ENCODE data around the gene VEZT.

Gene VEZT

DNA sequence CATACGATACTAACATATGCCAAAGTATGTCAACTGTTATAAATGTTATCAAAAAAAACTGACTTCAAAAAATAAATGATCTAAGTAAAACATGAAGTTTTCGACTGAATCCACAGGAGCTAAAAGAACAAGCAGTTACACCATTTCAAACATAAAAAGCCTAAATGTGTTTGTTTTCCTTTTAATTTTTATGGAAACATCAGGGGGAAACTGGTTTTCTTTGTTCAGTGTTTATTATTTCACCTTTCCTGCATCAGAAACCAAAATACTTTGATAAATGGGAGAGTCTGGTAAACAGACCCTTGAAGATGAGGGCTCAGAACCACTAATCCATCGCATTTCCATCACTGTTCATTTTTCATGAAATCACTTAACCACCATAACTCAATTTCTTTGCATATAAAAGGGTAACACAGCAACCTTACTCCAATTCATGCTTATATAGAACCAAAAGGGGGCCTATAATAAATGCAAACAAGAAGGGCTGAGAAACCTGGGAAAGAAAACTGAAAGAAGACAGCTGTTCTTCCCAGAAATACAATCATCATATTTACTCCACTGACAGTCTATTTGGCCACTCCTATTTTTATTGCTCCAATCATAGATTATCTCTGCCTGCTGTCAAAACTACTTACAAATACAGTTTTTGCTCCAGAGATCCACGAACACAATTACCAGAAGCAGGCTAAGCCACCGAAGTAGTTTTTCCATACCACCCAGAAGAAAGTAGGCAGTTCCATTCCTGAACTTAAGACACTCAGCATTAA, 17.3 kb upstream of the VEZT start:
- DNase-seq: no peak

DNA sequence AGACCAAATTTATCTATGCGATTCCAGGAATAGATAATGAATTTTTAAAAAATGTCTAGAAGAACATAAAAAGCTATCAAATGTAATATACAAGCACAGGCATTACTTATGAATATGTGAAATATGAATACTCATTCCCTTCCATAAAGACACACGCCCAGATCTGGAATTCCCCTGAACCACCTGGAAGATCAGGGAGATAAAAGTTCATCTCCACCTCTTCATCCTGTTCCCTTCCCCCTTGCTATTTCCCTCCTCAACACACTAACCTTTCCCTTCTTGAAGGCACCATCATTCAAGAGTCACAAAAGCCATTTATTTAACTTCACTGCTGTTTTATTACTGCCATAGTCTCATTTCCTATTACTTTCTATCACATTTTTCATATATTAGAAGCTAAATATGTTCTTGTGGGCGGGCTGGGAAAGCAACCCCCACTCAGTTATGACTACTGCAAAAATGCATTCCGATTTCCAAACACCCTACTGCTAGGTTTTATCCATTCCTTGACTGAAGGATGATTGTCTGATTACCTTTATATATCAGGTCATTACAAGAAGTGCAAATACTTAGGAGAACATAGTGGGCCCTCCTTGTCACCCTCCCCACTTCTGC, 16.4 kb upstream of the VEZT start:
- no peak for DNase-seq

DNA sequence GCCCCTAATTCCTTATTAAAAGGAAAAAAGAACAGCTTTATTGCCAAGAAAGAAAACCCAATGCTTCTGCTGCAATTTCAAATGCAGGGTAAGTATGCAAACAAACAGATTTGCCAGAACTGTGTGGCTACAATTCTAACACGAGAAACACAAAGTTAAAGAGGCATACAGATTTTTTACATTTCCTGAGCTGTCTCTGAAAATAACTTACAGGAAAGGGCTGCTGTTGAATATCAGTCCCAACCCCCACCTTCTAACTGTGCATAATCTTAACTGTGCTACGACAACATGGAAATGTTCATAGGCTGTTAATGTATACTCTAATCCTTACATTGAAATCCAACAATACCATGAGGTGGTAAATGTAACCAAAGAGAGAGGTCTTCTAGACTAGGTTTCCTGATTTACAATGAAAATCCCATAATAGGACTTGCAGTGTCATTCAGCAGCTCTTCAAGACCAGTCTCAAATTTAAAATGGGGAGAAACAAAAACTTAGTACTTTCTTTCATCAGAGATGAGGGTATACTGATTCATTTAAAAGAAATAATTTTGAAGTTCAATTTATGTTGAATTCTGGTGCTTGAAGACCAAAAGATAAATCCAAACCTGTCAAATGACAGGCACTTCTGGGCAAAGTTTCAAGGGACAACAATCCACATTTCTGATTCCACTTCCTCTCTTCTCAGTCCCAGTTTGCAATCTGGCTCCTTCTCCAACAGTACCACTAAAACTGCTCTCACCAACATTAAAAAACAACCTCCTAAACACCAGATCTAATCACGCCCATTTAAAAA, 14.7 kb upstream of the VEZT start:
- DNase-seq: no peak

DNA sequence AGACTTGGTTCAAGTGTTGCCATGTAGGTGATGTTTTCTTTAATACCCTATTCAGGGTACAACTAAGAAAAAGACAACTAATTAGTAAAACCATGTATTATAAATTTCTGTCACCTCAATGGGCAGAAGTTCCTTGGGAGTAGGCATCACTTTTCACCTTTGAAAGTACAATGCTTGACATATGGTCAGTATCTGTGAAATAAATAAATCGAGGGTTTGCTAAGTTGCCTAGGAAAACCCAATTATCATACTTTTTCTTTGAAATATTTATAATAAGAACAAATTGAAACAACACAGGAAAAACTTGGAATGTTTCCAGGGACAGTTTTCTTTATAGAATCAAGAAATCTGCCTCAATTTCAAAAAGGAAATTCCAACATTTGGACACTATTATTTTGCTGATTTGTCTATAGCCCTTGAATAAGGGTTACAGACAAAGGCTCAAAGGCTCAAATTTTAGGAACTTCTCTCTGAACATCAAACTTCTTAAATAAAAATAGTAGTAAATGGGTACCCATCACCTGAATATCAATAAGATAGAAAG, 14.0 kb upstream of the VEZT start:
- no peak for DNase-seq

DNA sequence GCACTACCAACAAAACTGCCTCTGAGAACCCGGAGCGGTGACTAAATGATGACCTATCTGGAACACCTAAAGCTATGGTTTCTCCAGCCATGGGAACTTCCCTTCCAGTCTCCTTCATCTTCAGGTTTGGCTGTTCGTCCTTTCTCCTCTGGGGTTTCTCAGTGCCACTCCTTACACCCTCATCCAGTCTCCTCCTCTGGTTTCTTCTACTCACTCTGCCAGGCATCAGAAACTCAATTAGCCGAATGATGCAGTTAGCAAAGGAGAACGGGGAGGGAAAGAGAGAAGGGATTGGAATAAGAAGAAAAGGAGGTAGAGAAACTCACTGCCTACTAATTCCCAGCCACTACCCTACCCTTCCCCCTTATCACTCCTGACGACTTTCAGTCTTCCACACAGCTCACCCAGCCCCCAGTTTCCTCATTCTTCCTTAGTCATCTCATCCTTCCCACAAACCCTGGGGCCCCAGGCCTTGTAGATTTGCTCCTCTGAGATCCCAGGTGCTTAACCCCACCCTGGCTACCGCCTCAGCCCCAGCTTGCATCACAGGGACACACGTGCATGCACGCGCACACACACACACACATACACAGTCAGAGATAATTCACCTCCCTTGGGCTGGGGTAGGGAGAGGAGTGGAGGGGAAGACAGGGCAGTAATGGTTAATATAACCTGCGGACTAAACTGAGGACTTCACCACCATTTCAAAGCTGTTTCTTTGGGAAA, 13.3 kb upstream of the VEZT start:
- peak in 1 of 56 donors; percentile 29 for DNase-seq

DNA sequence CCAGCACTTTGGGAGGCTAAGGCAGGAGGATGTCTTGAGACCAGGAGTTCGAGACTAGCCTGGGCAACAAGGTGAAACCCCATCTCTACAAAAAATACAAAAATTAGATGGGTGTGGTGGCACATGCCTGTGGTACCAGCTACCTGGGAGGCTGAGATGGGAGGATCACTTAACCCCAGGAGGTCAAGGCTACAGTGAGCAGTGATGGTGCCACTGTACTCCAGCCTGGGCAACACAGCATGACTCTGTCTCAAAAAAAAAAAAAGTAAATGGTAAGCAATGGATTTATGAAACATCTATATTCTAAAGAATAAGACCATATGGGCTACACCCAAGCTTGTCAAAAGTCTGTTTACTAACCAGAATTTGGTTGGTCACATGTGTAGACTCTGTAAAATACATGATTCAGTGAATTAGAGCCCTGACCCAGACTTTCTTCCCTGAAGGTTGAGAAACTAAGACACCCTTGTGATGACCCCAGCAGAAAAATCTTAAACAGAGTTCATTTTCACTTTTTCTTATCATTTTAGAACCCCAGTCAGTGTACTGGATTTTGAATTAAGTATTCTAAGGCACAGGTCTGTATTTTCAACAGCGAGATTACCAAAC, 12.5 kb upstream of the VEZT start:
- no peak for DNase-seq

DNA sequence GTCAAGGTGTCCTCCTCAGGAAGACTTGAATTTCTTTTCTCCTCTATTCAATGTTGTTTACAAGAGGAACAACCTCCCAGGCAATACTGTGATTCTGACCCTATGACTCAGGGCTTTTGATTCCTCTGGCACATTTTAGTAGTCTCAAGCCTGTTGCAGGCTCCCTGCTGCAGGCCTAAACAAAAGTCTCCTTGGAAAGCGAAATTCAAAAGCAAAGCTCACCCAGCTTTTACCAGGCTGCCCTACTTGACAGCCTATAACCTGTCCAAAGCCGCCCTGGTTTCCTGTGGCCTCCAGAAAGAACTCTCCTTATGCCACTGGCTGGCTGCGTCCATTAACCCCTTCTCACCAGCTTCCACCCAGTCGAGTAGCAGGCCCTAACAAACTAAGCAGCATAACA, 11.9 kb upstream of the VEZT start:
- DNase-seq: peak in 38 of 56 donors; percentile 5 to 65 (median 21)

DNA sequence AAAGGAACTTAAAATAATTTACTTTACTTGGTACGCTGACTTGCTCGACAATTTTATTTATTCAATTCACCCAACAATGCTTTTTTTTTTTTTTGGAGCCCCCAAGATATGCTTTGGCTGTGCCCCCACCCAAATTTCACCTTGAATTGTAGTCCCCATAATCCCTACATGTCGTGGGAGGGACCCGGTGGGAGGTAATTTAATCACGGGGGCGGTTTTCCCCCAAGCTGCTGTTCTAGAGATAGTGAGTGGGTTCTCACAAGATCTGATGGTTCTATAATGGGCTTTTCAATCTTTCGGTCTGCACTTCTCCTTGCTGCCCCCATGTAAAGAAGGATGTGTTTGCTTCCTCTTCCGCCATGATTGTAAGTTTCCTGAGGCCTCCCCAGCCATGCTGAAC, 10.7 kb upstream of the VEZT start:
- DNase-seq: no peak

DNA sequence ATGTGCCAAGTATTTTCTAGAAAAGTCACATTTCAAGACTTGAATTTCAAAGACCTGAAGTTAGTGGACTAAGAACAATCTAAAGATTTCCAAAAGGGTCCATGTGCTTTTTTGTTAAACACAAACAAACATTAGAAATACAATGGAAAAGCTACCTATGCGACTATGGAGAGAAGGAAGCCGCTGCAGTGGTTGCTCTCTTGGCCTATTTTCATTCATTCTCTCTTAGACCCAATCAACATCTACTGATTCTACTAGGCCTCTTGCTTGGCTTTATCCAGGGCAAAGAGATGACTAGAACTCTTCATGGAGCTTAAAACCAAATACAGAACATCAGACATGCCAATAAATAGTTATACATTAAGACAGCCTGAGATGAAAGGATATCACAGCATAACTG, 10.2 kb upstream of the VEZT start:
- DNase-seq: no peak

DNA sequence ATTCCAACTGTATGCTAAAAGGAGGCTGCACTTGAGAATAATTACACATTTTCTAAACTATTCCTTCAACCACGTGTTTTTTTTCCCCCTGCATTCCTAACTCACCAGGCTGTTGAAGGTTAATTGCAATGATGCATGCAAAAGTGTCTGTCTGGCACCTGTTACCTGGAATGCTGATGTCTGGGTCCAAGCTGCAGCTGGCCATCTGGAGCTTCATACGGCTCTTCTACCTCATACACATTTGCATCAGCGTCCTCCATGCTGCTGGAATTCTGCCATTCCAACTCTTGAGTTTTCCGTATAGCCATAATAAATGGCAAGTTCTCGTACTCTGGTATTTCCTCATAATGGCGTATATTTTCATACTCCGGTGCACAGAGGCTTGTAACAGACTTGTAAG, 8.9 kb upstream of the VEZT start:
- DNase-seq: no peak

DNA sequence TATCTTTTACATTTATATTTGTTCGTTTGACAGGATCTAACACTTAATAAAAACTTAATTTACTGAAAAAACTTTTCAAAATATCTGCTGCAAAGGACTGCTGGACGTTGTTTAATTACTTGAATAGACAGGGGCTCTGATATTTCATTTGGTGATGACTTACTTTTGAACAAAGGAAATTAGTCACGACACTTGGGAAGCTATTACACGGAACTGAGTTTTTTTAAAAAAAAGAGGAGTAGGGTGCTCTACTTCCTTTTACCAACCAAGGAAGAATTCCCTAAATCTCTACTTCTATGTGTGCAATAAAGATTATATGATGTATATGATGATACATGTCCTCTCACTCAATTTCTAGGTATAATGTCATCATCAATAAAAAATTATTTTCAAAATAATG, 5.0 kb upstream of the VEZT start:
- no peak for DNase-seq

DNA sequence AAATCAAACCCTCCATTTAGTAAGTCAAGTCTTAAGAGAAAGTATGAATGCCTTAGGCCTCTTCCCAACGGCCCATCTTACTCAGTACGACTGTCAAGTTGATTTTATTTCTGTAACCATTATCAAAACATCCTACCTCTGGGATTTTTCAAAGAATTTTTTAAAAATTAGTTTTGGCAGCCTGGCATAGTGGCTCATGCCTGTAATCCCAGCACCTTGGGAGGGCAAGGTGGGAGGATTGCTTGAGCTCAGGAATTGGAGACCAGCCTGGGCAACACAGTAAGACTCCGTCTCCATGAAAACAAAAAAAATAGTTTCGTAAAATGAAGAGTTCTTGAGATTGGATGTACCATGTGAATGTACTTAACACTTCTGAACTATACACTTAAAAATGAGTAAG, 4.5 kb upstream of the VEZT start:
- DNase-seq: no peak

DNA sequence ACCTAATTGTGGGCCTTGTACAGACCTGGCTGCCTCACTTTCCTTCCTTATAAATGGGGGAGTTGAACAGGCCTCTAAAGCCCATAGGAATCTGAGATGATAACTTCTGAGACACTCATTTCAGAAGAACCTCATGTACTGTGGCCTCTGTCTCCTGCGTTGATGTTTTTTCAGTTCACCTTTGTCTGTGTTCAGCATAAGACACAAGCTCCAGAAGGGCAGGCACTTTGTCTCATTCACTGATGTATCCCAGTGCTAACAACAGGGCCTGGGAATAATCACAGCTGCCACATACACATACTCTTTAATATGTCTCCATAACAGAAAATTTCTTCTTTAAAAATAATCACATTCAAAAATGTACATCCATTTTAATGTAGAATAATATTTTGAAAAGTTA, 3.7 kb upstream of the VEZT start:
- no peak for DNase-seq

DNA sequence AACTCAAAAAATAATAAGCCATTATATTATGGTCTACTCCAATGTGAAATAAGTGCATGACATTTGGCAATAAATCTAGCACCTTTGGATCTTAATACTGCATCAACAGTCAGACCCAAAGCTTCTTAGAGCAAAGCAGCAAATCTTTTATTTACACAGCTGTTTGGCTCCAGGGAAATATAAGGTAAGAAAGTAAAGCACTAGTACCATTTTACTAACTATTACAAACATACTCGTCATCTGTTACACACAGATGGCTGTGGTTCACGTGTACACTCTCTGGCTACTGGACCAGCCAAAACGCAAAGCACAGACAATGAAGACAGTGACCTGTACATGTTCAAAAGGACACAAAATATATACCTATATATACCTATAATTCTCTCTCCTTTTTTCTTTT, 3.1 kb upstream of the VEZT start:
- DNase-seq: no peak

DNA sequence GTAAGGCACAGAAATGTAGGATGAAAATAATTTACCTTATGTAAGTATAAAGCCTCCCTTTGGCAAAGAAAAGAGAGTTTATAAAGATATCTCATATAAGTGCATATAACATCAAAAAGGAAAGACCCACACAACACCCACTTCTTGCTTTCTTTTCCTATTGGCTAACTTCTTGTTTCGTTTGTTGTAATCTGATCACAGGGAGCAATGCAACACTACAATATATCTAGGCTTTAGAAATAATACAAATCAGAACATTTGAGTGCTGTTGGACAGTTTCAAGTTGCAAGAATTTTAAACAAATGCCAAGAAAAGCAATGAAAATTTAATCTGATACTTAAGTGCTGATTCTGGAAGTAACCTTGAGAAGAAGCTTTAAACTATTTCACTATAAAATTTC, 1.7 kb upstream of the VEZT start:
- no peak for DNase-seq

DNA sequence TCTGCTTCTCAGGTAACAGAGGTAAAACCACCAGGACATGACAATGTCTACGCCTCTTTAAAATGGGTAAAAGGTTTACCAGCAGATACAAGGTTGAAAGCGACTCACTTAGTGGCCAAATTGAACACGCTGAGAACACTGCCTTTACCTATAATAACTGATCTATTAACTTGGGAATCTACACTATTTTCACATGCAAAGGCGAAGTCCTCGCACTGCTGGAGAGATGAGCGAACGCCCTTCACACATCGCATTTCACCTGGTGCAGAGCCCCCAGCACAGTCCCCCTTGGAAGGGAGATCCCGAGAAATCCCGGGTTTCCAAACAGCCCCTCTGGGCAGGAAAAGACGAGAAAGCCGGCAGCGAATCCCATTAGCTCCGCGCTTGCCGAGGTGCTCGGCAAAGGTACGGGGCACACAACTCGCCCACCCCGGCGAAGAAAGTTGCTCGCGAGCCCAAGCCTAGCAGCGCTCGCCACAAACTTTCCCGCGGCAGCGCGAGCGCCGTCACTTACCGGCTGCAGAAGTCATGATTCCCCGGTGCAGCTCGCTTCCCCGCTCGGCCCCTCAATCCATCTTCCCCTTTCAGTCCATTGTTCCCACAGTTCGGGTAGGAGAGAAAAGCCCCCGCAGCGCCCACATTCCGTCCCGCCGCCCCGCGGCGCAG, 763 bp upstream of the VEZT start:
- DNase-seq: peak in 6 of 56 donors; percentile 40 to 72 (median 50)

DNA sequence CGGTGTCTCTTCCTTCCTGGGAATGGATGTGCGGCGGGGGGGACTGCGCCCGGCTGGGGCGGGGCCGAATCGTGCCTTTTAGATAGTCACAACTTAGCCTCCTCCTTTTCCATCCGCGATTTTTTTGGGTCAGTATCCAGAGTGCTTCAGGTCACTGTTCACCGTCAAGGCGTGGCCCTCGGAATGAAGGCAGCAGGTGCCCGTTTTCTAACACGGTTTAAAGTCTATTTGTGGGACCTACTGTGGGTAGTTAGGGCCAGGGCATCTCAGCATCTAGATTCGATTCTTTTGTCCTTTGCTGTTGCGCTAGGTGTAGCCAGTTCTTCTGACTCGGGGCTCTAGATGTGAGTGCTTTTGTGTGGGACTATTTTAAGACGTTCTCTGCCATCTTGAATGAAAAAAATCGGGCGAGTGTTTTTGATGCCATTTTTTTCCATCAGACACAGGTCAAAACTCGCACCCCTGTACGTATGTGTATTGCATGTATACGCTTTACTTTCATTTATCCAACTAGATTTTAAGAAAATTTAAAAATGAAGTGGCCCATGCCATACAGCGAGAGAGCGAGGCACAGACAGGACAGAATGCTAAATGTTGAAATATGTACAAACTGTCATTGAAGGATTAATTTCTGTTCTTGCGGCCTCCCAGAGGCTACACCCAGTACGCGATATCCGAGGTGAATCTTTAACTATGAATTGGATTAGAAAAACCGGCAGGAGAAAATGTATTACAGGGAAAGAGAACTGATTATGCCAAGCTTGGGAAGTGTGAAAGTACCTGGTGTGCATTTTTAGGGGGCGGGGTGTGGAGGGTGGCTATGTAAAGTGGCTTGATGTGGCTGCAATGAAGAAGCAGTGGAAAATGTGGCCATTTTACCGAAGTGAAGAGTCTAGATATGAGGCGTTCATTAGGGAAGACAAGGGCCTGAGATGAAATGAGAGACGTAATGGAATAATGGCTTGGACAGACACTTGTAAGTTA, 835 bp downstream of the VEZT start:
- DNase-seq: peak in 26 of 56 donors; percentile 10 to 89 (median 57)

DNA sequence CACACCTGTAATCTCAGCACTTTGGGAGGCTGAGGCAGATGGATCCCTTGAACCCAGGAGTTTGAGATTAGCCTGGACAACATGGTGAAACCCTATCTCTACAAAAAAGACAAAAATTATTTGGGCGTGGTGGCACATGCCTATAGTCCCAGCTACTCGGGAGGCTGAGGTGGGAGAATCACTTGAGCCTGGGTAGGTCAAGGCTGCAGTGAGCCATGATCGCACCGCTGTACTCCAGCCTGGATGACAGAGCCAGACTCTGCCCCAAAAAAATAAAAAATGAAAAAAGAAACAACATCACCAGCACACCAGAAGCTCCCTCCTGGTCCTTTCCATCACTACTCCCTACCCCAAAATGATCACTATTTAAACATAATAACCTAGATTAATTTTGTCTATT, 2.6 kb downstream of the VEZT start:
- no peak for DNase-seq

DNA sequence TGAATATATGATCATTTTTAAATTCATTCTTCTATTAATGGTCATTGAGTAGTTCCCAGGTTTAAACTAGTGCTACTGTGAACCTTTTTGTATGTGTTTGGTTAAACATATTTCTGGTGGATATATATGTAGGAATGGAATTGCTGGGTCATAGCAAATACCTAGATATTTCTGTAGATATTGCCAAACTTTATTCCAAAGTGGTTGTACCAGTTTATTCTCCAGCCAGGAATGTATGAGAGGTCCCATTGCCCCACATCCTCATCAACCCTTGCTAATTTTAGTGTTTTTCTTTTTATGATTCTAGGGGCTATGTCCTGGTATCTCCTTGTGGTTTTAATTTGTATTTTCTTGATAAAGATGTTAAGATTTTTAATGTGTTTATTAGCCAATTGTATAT, 3.1 kb downstream of the VEZT start:
- no peak for DNase-seq

Measured in nucleus accumbens (tissue), 56 donors.